HG02852 (cell line): ENCODE measurements around the gene CASQ1.

ENCODE experiments used
- ATAC-seq: cut with Tn5 transposase; IDR thresholded peaks from one replicate; pipeline ENCODE4 v1.9.1; 2021; ENCODE audit warnings: mild to moderate bottlenecking, moderate library complexity; ENCODE audit not compliant: unreplicated experiment

The CASQ1 gene

DNA sequence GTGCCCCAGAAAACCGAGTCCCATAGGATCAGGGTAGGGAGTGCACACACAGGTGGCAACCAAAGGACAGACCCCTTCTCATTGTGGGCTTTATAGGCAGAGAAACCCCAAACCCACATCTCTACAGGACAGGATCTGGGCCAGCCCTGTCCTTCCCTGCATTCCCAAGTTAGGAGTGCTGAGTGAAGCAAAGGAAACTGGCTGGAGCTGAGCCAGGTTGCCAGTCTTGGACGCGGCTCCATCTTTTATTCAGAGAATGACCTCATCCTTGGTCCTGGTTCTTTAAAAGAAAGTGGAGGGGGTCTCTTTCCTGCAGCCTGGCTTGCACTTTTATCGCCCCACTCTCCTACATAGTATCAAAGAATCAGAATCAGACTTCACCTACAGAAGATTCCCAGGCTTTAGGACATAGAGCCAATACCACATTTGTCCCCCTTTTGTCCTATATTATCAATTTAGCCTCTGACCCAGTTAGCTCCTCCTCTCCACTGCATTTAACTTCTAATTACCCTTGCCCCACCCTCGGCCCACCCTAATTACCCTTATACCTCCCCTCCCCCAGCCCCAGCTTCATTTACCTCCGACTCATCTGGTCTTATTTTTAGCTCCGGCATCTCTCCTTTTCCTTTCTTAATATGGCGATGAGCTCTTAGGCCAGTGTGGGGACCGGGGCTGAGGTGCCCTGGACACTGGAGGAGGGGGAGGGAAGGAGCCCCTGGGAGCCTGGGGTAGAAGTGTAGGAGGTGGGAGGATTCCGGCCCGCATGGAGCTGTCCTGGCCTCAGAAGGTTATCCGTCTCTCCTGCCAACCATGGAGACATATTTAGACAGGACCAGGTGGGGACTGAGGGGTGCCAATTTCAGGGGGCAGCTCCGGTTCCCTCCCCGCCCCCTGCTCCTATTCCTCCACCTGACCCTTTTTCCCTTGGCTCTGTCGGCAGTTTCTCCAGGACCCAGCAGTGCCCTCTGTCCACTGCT lies at the start of gene CASQ1:
Gene CASQ1 (plus strand): TSS at position 927 of the 977 bp plus-strand sequence. CDS start 177 bp downstream, outside the sequence.
- ATAC-seq = no peak

DNA sequence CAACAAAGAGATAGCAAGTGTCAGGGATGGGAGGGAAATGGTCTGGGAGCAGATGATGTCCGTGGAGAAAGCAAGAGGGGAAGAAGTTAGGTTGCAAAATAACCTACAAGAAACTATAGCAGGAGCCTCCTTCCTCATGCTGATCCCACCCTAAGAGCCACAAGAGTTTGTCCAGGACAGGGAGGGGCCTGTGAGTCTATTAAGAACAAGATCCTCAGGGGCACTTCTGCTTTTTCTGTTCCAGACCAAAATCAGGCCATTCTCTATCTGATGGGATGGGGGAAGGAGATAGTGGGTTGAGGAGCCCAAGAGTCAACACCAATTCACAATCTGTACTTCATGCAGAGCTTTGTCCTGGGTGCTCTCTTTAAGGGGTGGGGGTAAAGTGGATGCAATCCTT lies 46.7 kb upstream of the CASQ1 start:
- ATAC-seq = no peak

DNA sequence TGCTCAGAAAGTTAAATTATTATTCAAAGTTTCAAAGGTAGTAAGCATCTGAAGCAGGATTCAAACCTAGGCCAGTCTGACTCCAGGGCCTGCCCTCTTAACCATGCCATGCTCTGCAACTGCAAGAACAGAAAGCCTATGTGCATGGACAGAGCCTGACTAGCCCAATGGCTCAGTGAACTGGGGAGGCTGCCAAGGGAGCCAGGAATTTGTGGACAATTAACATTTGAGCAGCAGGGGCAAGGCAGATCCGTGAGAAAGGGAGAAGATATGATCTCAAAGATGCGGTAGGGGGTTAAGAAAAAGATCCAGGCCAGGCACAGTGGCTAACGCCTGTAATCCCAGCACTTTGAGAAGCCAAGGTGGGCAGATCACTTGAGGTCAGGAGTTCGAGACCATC lies 45.5 kb upstream of the CASQ1 start:
- no peak for ATAC-seq

DNA sequence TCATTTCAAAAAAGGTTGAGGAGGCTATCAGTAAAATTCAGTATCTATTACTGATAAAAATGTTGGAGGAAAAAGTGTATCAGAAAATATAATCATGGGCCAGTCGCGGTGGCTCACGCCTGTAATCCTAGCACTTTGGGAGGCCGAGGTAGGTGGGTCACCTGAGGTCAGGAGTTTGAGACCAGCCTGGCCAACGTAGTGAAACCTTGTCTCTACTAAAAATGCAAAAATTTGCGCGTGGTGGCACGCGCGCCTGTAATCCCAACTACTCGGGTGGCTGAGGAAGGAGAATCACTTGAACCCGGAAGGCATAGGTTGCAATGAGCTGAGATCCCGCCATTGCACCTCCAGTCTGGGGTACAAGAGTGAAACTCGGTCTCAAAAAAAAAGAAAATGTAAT lies 44.3 kb upstream of the CASQ1 start:
- no peak for ATAC-seq

DNA sequence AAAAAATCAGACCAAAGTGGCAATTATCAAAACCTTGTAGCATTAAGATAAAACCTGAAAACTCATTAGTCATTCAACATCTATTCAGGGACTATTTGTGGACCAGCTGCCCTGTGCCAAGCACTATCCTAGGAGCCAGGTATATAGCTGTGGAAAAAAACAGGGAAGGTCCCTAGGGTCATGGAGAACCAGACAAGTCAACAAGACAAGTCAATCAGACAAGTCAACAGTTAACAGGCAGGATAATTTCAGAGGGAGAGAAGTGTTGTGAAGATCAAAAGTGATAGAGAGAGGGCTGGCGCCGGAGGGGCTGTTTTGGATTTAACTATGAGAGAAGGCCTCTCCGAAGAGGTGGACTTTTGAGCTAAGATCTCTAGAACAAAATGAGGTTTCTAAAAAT lies 42.3 kb upstream of the CASQ1 start:
- ATAC-seq = no peak

DNA sequence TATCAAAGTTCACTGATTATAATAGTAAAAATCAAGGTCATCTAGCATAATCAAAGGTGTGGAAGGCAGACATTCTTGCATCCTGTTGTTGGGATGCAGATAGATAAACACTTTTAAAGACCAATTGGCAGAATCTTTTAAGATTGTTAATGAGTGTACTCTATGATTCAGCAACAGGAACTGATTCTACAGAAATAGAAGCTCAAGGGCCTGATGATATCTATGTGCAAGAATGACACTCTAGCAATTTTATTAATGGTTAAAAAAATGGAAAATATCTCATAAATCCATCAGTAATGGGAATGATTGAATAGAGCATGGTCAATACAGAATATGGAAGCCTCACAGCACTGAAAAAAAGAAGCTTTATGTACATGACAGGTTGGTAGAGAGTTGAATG lies 41.1 kb upstream of the CASQ1 start:
- no peak for ATAC-seq

DNA sequence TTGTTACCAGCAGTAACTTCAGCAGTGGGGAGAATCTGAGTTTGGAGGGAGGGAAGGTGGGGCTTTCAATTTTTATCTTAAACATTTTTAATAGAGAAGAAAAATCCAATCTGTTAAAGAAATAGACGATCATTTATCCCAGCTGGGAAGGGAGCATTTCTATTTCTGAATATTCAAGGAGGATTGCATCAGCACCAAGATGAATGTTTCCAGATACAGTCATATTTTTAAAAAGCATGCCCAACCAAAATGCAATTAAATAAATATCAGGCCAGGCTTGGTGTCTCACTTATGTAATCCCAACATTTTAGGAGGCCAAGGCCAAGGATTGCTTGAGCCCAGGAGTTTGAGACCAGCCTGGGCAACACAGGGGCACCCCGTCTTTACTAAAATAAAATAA lies 40.7 kb upstream of the CASQ1 start:
- no peak for ATAC-seq

DNA sequence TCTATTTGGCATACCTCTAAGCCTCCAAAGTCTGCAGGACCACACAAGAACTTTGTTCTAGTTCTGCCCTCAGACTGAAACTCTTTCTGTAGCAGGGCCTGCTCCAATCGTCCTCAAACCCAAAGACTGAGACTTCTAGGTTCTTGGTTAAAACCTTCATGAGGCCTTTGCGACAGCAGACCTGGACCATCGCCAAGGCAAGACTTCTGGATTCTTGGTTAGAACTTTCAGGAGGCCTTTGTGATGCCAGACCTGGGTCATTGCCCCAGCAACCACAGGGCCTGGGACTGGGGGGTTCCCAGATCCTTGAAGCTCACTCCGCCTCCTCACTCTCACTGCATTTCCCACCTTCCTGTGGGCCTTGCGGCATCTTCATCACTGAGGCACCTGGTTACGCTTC lies 39.1 kb upstream of the CASQ1 start, which contains the start of gene ATP1A4:
Gene ATP1A4 (plus strand): TSS at position 301 of the 400 bp plus-strand sequence. CDS start 438 bp downstream, outside the sequence.
- no peak for ATAC-seq

DNA sequence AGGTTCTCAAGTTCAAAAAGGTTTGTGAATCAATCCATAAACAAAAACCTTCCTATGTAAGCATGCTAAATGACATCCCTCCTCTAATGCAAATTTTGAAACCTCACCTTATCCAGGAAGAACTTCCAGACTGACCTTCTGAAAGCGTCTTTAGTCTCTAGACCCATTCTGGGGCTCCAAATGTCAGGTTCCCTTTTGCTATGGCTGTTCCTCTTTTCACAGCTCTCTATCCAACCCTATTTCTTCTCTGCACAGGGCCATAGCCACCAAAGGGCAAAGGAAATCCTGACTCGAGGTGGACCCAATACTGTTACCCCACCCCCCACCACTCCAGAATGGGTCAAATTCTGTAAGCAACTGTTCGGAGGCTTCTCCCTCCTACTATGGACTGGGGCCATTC lies 35.6 kb upstream of the CASQ1 start:
- no peak for ATAC-seq

DNA sequence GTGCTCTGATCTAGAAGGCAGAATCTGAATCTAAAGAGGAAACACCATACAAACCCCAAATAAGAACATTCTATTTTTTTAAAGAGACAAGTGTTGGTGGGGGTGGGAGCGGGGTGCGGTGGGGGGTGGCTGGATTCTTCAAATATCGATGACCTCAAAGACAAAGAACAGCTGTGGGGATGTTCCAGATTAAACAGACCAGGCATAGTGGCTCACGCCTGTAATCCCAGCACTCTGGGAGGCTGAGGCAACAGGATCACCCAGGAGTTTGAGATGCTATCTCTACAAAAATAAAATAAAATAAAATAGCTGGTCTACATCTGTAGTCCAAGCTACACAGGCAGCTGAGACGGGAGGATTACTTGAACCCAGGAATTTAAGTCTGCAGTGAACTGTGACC lies 34.0 kb upstream of the CASQ1 start:
- ATAC-seq = no peak

DNA sequence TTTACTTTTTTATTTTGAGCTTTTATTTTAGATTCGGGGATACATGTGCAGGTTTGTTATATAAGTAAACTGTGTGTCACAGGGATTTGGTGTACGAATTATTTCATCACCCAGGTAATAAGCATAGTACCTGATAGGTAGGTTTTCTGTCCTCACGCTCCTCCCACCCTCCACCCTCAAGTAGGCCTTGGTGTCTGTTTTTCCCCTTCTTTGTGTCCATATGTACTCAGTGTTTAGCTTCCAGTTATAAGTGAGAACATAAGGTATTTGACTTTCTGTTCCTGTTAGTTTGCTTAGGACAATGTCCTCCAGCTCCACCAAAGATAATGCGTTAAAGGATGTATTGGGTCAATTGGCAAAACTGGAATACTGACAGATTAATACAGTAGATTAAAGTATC lies 33.2 kb upstream of the CASQ1 start:
- ATAC-seq = no peak

DNA sequence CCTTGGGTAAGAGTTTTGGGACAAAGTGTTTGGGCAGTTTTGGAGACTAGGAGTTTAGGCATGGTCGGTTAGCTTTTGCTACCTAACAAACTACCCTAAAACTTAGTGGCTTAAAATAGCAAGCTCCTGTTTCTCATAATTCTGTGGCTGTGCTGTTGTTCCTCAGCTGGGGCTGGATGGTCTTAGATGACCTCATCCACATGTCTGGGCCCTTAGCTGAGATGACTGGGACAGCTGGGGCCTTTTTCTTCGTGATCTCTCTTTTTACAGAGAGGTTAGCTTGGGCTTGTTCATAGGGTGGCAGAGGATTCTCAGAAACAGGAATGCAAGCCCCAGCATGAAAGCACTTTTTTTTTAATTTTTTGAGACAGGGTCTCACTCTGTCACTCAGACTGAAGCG lies 32.3 kb upstream of the CASQ1 start:
- no peak for ATAC-seq

DNA sequence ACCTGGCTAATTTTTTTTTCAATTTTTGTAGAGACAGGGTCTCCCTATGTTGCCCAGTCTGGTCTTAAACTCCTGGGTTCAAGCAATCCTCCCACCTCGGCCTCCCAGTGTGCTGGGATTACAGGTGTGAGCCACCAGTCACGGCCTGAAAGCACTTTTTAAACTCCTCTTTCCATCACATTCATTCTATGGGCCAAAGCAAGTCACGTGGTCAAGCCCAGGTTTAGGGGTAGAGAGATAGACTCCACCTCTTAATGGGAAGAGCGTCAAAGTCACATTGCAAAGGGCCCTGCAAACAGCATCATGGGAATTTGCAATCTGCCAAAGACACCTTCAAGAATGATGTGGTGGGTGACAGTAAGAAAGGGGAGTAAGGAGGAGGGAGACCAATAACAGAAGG lies 31.8 kb upstream of the CASQ1 start:
- ATAC-seq = no peak

DNA sequence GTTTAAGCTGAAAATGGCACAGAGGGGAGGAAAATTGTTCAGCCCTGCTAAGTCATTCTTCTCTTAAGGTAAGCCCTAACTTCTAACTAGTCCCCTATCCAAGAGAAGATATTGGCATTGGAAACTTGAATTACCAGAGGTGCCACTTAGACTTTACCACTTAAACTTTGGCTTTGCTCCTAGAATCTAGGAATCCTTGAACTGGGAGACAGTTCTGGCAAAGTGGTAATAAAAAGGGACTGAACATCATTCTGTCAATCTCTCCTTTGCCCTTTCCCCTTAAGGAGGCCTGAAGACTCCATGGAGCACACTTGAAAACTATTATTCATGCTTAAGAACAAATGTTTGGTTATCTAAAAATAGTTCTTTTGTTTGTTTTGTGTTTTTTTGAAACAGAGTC lies 30.5 kb upstream of the CASQ1 start:
- no peak for ATAC-seq

DNA sequence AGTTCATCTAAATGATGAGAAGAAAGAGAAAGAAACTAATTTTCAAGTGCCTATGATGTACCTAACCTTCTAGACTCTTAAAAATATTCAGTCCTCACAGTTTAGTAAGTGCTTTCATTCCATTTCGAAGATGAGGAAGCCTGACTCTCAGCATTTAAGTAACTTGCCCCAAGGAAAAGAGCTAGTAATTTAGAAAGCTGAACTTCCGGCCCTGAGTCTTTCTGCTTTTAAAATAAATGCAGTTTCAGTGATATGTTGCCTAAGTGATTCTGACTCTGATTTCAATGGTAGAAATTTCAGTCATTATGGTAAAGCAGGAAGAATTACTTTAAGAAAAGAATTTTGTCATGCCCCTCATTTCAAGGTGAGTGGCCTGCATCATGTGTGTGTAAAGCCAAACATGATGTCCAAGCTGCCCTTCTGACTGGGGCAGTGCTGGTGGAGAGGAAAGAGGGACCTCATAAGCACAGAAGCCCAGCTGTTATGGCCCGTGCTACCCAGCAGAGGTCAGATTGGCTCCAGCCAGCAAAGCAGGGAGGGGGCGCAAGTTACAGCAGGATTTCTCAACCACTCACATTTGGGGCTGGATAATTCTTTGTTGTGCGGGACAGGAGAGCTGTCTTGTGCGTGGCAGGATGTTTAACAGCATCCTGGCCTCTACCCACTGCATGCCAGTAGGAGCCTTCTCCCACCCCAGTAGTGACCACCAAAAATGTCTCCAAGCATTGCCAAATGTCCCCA lies 28.2 kb upstream of the CASQ1 start:
- no peak for ATAC-seq

DNA sequence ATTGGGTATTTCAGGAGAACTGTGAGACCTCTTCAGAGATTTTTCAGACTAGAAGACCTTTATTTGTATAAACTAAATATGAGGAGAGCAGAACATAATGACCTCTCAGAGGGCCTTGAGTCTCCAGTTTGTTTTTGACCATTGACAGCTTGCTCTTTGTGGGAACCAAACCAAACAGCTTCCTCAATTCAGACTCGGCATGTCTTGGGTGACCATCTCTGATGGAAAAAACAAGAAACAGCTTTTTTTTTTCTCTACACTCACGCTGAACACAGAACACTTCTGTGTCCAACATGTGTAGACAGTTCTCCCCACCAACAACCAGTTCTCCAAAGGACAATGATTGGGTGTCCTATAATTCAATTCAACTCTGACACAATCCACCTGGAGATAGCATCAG lies 27.4 kb upstream of the CASQ1 start:
- no peak for ATAC-seq

DNA sequence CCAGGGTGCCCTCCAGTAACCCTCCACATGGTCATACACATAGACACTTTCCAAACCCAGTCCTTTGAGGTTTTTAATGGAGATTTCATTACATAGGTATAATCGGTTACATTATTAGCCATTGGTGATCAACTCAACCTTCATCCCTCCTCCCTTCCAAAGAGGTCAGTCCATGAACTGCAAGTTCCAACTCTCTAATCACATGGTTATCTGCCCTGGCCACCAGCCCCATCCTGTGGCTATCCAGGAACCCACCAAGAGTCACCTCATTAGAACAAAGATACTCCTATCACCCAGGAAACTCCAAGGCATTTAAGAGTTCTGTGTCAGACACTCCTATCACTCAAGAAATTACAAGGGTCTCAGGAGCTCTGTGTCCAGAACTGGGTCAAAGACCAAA lies 26.8 kb upstream of the CASQ1 start:
- ATAC-seq = no peak

DNA sequence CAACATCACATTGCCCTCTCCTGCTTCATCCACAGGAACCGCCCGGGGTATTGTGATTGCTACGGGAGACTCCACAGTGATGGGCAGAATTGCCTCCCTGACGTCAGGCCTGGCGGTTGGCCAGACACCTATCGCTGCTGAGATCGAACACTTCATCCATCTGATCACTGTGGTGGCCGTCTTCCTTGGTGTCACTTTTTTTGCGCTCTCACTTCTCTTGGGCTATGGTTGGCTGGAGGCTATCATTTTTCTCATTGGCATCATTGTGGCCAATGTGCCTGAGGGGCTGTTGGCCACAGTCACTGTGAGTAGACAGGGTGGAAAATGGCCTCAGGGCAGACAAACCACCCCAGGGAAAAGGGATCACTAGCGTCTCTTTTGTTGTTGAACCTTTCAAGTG lies 26.3 kb upstream of the CASQ1 start:
- no peak for ATAC-seq

DNA sequence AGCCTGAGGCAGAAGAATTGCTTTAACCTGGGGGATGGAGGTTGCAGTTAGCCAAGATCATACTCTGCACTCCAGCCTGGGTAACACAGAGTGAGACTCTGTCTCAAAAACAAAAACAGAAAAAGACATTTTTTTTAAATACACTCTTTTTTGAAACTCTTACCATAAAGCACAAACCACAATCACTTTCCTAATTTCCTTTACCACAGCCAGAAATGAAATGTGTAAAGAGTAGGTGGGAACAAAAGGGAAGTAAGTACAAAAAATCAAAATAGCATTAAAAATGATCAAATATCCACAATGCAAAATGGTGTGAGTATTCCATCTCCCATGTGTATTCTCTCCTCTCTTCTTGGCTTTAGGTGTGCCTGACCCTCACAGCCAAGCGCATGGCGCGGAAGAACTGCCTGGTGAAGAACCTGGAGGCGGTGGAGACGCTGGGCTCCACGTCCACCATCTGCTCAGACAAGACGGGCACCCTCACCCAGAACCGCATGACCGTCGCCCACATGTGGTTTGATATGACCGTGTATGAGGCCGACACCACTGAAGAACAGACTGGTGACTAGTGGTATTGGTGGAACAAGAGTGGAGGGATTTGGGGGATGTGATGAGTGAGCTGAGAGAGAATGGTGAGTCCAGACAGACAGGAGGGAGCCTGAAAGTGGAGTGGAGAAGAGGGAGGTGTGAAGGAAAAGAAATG lies 24.1 kb upstream of the CASQ1 start:
- ATAC-seq = no peak

DNA sequence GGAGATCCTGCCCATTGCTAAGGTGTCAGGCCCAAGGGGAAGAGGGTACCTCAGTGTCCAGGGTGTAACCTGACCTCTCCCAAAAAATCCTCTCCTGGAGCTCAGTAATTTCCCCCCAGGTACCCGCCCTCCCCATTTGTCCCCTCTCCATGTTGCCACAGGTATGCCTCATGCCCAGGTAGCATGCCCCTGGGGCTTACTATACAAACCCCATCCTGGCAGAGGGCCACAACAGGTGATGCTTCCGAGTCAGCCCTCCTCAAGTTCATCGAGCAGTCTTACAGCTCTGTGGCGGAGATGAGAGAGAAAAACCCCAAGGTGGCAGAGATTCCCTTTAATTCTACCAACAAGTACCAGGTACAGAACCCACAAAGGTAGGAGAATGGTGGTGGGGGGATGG lies 23.3 kb upstream of the CASQ1 start:
- no peak for ATAC-seq

DNA sequence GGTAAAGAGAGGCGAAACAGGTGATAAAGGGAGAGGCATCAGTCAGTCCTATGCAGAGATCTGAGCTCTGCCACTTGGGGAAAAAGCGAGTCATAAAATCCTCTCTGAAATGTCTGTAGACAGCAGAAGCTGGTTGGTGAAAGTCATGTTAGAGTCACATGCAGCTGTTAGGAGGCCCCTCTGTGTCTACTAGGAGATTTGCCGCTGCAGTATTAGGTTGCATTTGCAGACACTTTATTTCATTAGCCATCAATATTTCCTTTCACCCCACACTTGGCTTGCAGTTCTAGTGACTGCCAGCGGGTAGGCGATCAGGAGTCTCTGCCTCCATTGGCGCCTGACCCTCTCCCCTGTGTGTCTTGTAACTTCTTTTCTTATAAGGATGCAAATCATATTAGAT lies 22.8 kb upstream of the CASQ1 start:
- ATAC-seq = no peak
